Measurements from ENCODE around the gene CFAP251.

Gene CFAP251

GRCh38 chr12:121970581-121971300 lies 52.3 kb downstream of the CFAP251 start:
- no peak for TF ChIP-seq TAF1 (IDR thresholded peaks at IDR 0.05; ENCODE audit: low read depth, low read length)
- TF ChIP-seq POLR2A (IDR thresholded peaks at IDR 0.05; ENCODE audit: low read depth, low read length): no peak
- TF ChIP-seq PAX5 (IDR thresholded peaks at IDR 0.05; ENCODE audit: insufficient read depth, low read length, severe bottlenecking): no peak
- no peak for TF ChIP-seq POU2F2 (IDR thresholded peaks at IDR 0.05; ENCODE audit: low read depth, low read length)
- TF ChIP-seq POLR2AphosphoS5 (IDR thresholded peaks at IDR 0.05; ENCODE audit: low read depth, low read length): no peak
- no peak for TF ChIP-seq SPI1 (IDR thresholded peaks at IDR 0.05; ENCODE audit: low read depth, low read length)
- no peak for DNase-seq (ENCODE audit: insufficient read length, low spot score)
- FAIRE-seq: no peak

- TF ChIP-seq TAF1 (IDR thresholded peaks at IDR 0.05; ENCODE audit: low read depth, low read length) (no peak), SPI1 (IDR thresholded peaks at IDR 0.05; ENCODE audit: low read depth, low read length) (no peak), POLR2AphosphoS5 (IDR thresholded peaks at IDR 0.05; ENCODE audit: low read depth, low read length) (no peak), POLR2A (IDR thresholded peaks at IDR 0.05; ENCODE audit: low read depth, low read length) (no peak), PAX5 (IDR thresholded peaks at IDR 0.05; ENCODE audit: insufficient read depth, low read length, severe bottlenecking) (no peak), POU2F2 (IDR thresholded peaks at IDR 0.05; ENCODE audit: low read depth, low read length) (no peak)
- DNase-seq (ENCODE audit: insufficient read length, low spot score) (no peak), FAIRE-seq (no peak)
Observed at GRCh38 chr12:121974026-121974985, 55.9 kb downstream of the CFAP251 start.

- FAIRE-seq: no peak
Observed at GRCh38 chr12:121975021-121975420, 56.6 kb downstream of the CFAP251 start.

GRCh38 chr12:121976950-121977349 lies 58.6 kb downstream of the CFAP251 start:
- TF ChIP-seq PAX5 (IDR thresholded peaks at IDR 0.05; ENCODE audit: insufficient read depth, low read length, severe bottlenecking) (no peak), POLR2AphosphoS5 (IDR thresholded peaks at IDR 0.05; ENCODE audit: low read depth, low read length) (no peak), TAF1 (IDR thresholded peaks at IDR 0.05; ENCODE audit: low read depth, low read length) (no peak), SPI1 (IDR thresholded peaks at IDR 0.05; ENCODE audit: low read depth, low read length) (no peak), POU2F2 (IDR thresholded peaks at IDR 0.05; ENCODE audit: low read depth, low read length) (no peak), POLR2A (IDR thresholded peaks at IDR 0.05; ENCODE audit: low read depth, low read length) (no peak)
- FAIRE-seq (no peak), DNase-seq (ENCODE audit: insufficient read length, low spot score) (no peak)

More at GRCh38 chr12:121975021-121975420, 56.6 kb downstream of the CFAP251 start:
- no peak for TF ChIP-seq PAX5 (IDR thresholded peaks at IDR 0.05; ENCODE audit: insufficient read depth, low read length, severe bottlenecking)
- no peak for TF ChIP-seq SPI1 (IDR thresholded peaks at IDR 0.05; ENCODE audit: low read depth, low read length)
- no peak for TF ChIP-seq POU2F2 (IDR thresholded peaks at IDR 0.05; ENCODE audit: low read depth, low read length)
- TF ChIP-seq TAF1 (IDR thresholded peaks at IDR 0.05; ENCODE audit: low read depth, low read length): no peak
- TF ChIP-seq POLR2AphosphoS5 (IDR thresholded peaks at IDR 0.05; ENCODE audit: low read depth, low read length): no peak
- no peak for DNase-seq (ENCODE audit: insufficient read length, low spot score)

GRCh38 chr12:121980191-121980891 lies 61.9 kb downstream of the CFAP251 start:
- TF ChIP-seq POLR2AphosphoS5 (IDR thresholded peaks at IDR 0.05; ENCODE audit: low read depth, low read length) (no peak), POU2F2 (IDR thresholded peaks at IDR 0.05; ENCODE audit: low read depth, low read length) (no peak), TAF1 (IDR thresholded peaks at IDR 0.05; ENCODE audit: low read depth, low read length) (no peak), PAX5 (IDR thresholded peaks at IDR 0.05; ENCODE audit: insufficient read depth, low read length, severe bottlenecking) (no peak), SPI1 (IDR thresholded peaks at IDR 0.05; ENCODE audit: low read depth, low read length) (peak; percentile 91)
- peak; percentile 36 for DNase-seq (ENCODE audit: insufficient read length, low spot score)
- peak; percentile 87 for FAIRE-seq

- no peak for FAIRE-seq
- no peak for DNase-seq (ENCODE audit: insufficient read length, low spot score)
Observed at GRCh38 chr12:121980892-121981272, 62.5 kb downstream of the CFAP251 start.

GRCh38 chr12:121981456-121981855 lies 63.1 kb downstream of the CFAP251 start:
- FAIRE-seq (no peak), DNase-seq (ENCODE audit: insufficient read length, low spot score) (no peak)
- TF ChIP-seq POLR2A (IDR thresholded peaks at IDR 0.05; ENCODE audit: low read depth, low read length) (no peak), POU2F2 (IDR thresholded peaks at IDR 0.05; ENCODE audit: low read depth, low read length) (no peak), PAX5 (IDR thresholded peaks at IDR 0.05; ENCODE audit: insufficient read depth, low read length, severe bottlenecking) (no peak), TAF1 (IDR thresholded peaks at IDR 0.05; ENCODE audit: low read depth, low read length) (no peak), SPI1 (IDR thresholded peaks at IDR 0.05; ENCODE audit: low read depth, low read length) (no peak), POLR2AphosphoS5 (IDR thresholded peaks at IDR 0.05; ENCODE audit: low read depth, low read length) (no peak)

More at GRCh38 chr12:121980892-121981272, 62.5 kb downstream of the CFAP251 start:
- TF ChIP-seq POLR2A (IDR thresholded peaks at IDR 0.05; ENCODE audit: low read depth, low read length) (no peak), TAF1 (IDR thresholded peaks at IDR 0.05; ENCODE audit: low read depth, low read length) (no peak), PAX5 (IDR thresholded peaks at IDR 0.05; ENCODE audit: insufficient read depth, low read length, severe bottlenecking) (no peak), POU2F2 (IDR thresholded peaks at IDR 0.05; ENCODE audit: low read depth, low read length) (no peak), POLR2AphosphoS5 (IDR thresholded peaks at IDR 0.05; ENCODE audit: low read depth, low read length) (no peak), SPI1 (IDR thresholded peaks at IDR 0.05; ENCODE audit: low read depth, low read length) (no peak)

GRCh38 chr12:121982950-121983349 lies 64.6 kb downstream of the CFAP251 start:
- TF ChIP-seq POU2F2 (IDR thresholded peaks at IDR 0.05; ENCODE audit: low read depth, low read length): no peak
- no peak for FAIRE-seq
- DNase-seq (ENCODE audit: insufficient read length, low spot score): no peak
